Vagina (tissue), 2 donors: Measurements from ENCODE around the gene POU2AF2.

Experiments used
- POLR2AphosphoS5 ChIP-seq, 2 donors: sonication (generic); formaldehyde crosslinking; IDR thresholded peaks; one replicate each; pipeline ENCODE4 v1.9.0; 2017; ENCODE audit warnings: antibody characterized with exemption in 2 of 2, mild to moderate bottlenecking in 2 of 2, low read depth in 1 of 2; ENCODE audit not compliant: insufficient read depth in 1 of 2
- TF ChIP-seq, protein P1 (sequence below), 3 experiments: fragments of 450-650 bp in 2 of 3; fragments of 200-600 bp in 1 of 3; sonication (generic) in 1 of 3; IDR thresholded peaks; one replicate each; pipeline ENCODE4 v1.5.1; 2017 to 2019; ENCODE audit warnings: antibody characterized with exemption in 3 of 3, mild to moderate bottlenecking in 2 of 3, moderate library complexity in 2 of 3

DNA sequence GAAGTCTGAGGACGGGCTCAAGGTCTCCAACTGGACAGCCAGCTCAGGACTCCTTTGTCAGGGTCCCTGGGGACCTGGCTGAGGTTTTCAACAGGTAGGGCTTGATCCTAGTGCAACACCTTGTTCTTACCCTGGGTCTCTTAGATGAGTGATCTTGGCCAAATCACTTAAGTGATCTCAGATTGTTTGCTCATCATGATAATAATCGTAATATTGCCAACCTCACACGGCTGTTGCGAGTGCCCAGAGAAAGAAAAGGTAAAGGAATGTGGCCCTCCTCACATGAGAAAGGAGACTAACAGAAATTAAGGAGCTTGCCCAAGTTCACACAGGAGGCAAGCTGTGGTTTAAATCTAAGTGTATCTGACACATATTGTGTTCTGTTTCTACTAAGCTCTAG lies 81.3 kb downstream of the POU2AF2 start:
- TF ChIP-seq, protein P1, sequence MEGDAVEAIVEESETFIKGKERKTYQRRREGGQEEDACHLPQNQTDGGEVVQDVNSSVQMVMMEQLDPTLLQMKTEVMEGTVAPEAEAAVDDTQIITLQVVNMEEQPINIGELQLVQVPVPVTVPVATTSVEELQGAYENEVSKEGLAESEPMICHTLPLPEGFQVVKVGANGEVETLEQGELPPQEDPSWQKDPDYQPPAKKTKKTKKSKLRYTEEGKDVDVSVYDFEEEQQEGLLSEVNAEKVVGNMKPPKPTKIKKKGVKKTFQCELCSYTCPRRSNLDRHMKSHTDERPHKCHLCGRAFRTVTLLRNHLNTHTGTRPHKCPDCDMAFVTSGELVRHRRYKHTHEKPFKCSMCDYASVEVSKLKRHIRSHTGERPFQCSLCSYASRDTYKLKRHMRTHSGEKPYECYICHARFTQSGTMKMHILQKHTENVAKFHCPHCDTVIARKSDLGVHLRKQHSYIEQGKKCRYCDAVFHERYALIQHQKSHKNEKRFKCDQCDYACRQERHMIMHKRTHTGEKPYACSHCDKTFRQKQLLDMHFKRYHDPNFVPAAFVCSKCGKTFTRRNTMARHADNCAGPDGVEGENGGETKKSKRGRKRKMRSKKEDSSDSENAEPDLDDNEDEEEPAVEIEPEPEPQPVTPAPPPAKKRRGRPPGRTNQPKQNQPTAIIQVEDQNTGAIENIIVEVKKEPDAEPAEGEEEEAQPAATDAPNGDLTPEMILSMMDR (IDR thresholded peaks at IDR 0.05): no peak
- no peak for TF ChIP-seq POLR2AphosphoS5 (IDR thresholded peaks at IDR 0.05; ENCODE audit: insufficient read depth in 1 of 2, low read depth in 1 of 2)
